Pancreas (tissue), 10 donors: Measurements from ENCODE around the gene BMF. TPM values are rescaled to one million over a fixed set of nuclear protein-coding genes. Genes with fewer than 3 reads are reported as not detected.
A peak's percentile ranks its signal among the peaks of the same experiment; 100 is the strongest.

ENCODE experiments used
- ATAC-seq, 4 donors: fragments of 200-7000 bp; cut with Tn5 transposase; one replicate each; pipeline versions ENCODE4 v1.8.0 to v1.9.1; 2020; ENCODE audit warnings: mild to moderate bottlenecking in 4 of 4, moderate library complexity in 4 of 4
- DNase-seq, 6 donors: peaks; one replicate each; pipeline ENCODE4 v3.0.0-alpha.2; 2020
- FAIRE-seq: peaks from 2 replicates; lab custom pipeline; 2012; peaks lifted over from hg19 to GRCh38; lab: Jason Lieb, UNC
- H3K27ac ChIP-seq, 4 donors: fragments of 200-600 bp; sonication (generic); 1 replicate in 3 of 4; 2 replicates in 1 of 4; pipeline versions ENCODE4 v1.5.0 to v1.8.0; 2020
- H3K27me3 ChIP-seq, 4 donors: fragments of 200-600 bp; one replicate each; pipeline ENCODE4 v1.8.0; 2021
- H3K36me3 ChIP-seq, 3 donors: fragments of 200-600 bp; sonication (generic) in 1 of 3; one replicate each; pipeline versions ENCODE4 v1.5.0 to v1.8.0; 2020 to 2021
- H3K4me1 ChIP-seq, 3 donors: fragments of 200-600 bp; one replicate each; pipeline ENCODE4 v1.8.0; 2021
- H3K4me3 ChIP-seq, 4 donors: fragments of 200-600 bp; sonication (generic) in 2 of 4; one replicate each; pipeline versions ENCODE4 v1.5.0 to v1.8.0; 2020 to 2021
- H3K9me3 ChIP-seq, 4 donors: fragments of 200-600 bp; one replicate each; pipeline ENCODE4 v1.8.0; 2021
- WGBS, 2 donors: extraction: QIAGEN DNeasy Blood & Tissue Kit; methylation state at CpG; one replicate each; pipeline ENCODE4 v1.1.7; 2013; 5-methylcytosine and 5-hydroxymethylcytosine counted together
- intact Hi-C, 3 donors: fragments of 100-400 bp; cut with DNase I; formaldehyde crosslinking; loops; one replicate each; pipeline versions ENCODE4 v1.11.1 to v1.14.2; 2022
- polyA plus RNA-seq, 2 donors: library from polyadenylated mRNA; stranded (reverse); fragments of 200-250 nt; gene quantifications; one replicate each; pipeline ENCODE4 v1.2.3, GENCODE V29; 2013
- total RNA-seq, 6 donors: library from RNA; stranded (reverse); fragmentation: NEBNext Ultra II Directional in 4 of 6; extraction: Animal tissue kit (Norgen Biotek cat#: 25700) in 4 of 6; gene quantifications; one replicate each; pipeline versions ENCODE4 v1.2.1 to v1.2.4, GENCODE V29; 2021 to 2023
- TF ChIP-seq, protein P1 (sequence below), 4 donors: fragments of 200-600 bp; sonication (generic) in 3 of 4; IDR thresholded peaks; one replicate each; pipeline versions ENCODE4 v1.5.0 to v1.8.0; 2021; ENCODE audit warnings: antibody characterized with exemption in 4 of 4
- donor health status: healthy with polysubstance abuse.
- donor health status: DM: no; HTN: no; CAD: no; lungs with moderate emphysema.
- donor health status: DM: no; HTN: no; CAD: no.
- donor health status: control.
- donor health status: control.
- donor health status: Bipolar disorder and iron deficiency.
- donor health status: DM: yes; HTN: yes; CAD: no.
- donor health status: DM: no; HTN: no; CAD: no.
- donor health status: DM: no; HTN: no; CAD: no.
- donor health status: DM: yes; HTN: yes; CAD: no.

Gene BMF
- total and polyA plus RNA-seq, 8 donors: 4.1 to 25.9 (median 6.1) TPM

DNA sequence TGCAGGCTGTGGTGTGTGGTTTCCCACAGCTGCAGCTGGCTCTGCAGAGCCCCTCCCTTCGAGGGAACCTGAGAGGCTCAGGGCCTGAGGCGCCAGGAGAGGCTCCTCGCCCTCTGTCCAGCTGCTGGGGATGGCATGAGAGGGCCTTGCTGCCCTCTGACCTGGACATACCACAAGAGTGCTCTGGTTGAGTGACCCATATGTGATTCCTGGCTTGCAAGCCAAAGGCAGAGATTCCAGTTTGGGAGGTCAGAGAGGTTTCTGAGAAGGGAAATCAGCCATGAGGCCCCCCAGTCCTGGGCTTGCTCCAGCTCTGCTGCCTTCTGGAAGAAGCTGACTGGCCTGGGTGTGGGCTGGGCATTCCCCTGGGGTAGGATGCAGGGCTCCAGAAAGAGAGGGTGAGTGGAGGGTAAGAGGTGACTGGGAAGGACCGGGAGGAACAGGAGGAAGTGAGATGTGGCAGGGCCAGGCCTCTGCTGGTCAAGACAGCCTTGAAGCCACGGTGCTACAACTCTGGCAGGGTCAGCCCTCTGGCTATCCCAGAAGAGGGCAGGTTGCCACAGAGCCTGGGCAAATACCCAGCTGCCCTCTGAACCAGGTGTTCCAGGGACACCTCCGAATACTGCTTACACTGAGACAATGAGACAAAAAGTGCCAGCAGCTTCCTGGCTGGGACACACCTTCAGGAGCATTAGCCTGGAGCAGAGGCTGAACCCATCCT lies 53.7 kb downstream of the BMF start:
- H3K4me1 ChIP-seq: peaks cover 16 to 28% (median 25%) of the 10 kb centered on the region in 3 donors
- no peak overlapping the region for H3K4me3 ChIP-seq
- peak overlapping the region; percentile 32 to 77 (median 60) for H3K27ac ChIP-seq
- TF ChIP-seq, protein P1, sequence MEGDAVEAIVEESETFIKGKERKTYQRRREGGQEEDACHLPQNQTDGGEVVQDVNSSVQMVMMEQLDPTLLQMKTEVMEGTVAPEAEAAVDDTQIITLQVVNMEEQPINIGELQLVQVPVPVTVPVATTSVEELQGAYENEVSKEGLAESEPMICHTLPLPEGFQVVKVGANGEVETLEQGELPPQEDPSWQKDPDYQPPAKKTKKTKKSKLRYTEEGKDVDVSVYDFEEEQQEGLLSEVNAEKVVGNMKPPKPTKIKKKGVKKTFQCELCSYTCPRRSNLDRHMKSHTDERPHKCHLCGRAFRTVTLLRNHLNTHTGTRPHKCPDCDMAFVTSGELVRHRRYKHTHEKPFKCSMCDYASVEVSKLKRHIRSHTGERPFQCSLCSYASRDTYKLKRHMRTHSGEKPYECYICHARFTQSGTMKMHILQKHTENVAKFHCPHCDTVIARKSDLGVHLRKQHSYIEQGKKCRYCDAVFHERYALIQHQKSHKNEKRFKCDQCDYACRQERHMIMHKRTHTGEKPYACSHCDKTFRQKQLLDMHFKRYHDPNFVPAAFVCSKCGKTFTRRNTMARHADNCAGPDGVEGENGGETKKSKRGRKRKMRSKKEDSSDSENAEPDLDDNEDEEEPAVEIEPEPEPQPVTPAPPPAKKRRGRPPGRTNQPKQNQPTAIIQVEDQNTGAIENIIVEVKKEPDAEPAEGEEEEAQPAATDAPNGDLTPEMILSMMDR (IDR thresholded peaks at IDR 0.05): no peak
- FAIRE-seq (no peak), DNase-seq (peak; percentile 76 to 91 (median 82)), ATAC-seq (peak; percentile 74 to 84 (median 83))
- 25 to 27% methylated on average over 6 of the region's 6 CpGs for WGBS, 2 donors
- no peaks in the 10 kb centered on the region for H3K9me3 ChIP-seq
- no peaks in the 10 kb centered on the region for H3K36me3 ChIP-seq
- intact Hi-C loops: no loop called here
- H3K27me3 ChIP-seq: no peaks in the 10 kb centered on the region

DNA sequence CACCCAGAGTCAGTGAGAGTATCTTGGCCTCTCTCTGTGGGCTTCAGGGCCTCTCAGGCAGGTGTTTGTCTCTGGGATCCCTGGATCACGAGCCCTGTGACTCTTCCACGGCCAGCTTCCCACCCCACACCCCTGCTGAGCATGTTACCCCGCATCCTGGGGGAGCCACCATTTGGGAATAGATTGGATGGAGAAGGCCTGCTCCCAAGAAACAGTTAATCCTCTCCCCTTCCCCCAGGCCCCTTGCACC lies 54.1 kb downstream of the BMF start:
- intact Hi-C loops: no loop called here
- Histone ChIP-seq H3K9me3 (no peaks in the 10 kb centered on the region), H3K27ac (peak overlapping the region in 2 of 4 donors; percentile 63 to 77), H3K4me1 (peaks cover 16 to 28% (median 25%) of the 10 kb centered on the region in 3 donors), H3K27me3 (no peaks in the 10 kb centered on the region), H3K36me3 (no peaks in the 10 kb centered on the region), H3K4me3 (no peak overlapping the region)
- TF ChIP-seq, protein P1 (IDR thresholded peaks at IDR 0.05): no peak
- no peak for FAIRE-seq
- peak in 2 of 6 donors; percentile 16 to 65 for DNase-seq
- 85% methylated on average over 3 of the region's 3 CpGs for WGBS, 2 donors
- ATAC-seq: no peak

DNA sequence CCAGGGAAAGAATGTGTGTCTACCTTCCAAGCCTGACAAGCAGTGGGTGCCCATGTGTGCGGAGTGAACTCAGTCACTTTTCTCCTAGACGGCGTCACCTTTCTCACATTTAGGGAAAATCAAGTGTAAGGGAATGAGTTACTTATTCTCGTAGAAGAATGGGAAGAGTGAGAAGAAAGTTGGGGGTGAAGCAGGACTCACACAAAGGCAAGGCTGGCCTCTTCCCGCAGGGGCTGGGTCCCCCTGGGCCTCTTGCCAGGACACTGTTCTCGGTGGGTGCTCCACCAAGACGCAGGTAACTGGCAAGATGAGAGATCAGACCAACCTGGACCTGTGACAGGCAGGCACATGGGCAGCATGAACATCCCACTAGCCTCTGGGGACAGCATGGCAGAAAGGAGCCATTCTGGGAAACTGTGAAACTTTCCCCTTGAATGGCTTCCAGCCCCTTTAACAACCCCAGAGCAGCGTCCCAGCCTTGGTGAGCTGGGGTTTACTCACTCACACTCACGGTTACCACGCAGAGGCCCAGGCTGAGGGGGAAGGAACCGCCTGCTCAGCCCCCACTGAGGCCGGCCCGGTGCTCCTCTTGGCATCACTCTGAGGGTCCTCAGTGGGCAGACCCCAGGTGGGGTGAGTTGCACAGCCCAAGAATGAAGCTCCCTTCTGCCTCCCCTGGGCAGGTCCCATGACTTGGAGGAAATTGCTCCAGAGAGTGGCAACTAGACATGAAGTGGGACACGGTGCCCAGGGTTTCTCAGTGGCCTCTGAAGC lies 54.7 kb downstream of the BMF start:
- FAIRE-seq: no peak
- intact Hi-C loops: no loop called here
- H3K27ac ChIP-seq: peak overlapping the region in 1 of 4 donors; percentile 77

DNA sequence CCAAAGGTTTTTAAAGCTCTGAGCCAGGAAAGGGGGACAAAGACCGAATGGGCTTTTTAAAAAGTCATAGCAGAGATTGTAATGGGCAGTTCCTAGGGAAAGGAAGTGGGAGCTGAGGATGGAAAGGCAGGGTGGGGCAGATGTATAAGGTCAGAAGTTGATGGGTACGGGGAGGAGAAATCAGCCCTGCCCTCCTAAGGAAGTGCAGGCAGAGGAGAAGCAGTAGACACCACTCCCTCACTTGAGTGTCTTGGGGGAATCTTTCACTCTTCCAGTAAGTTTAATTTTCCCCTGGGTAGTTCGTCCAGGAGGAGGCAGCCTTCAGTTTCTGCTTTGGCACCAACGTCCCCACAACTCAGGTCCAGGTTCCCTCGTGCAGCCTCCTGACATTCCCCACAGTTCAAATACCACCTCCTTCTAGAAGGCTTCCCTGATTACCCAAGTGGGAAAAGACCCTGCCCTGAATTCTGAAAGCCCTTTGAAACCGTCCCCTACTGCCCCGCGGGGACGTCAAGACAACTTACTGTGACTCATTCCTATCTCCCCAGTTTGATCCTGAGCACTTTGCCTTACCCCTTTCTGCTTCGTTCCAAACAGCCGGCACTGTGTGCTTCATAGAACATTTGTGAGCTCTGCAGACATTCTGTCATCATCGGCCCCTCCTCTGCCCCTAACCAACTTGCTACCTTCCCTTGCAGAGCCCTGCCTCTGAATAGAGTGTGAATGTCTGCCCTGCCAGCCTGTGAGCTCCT lies 55.4 kb downstream of the BMF start:
- H3K9me3 ChIP-seq: no peaks in the 10 kb centered on the region
- intact Hi-C loops: no loop called here
- WGBS, 2 donors: 76 to 78% methylated on average over 12 of the region's 12 CpGs
- no peak for ATAC-seq
- no peak overlapping the region for H3K27ac ChIP-seq
- H3K4me3 ChIP-seq: no peak overlapping the region
- H3K27me3 ChIP-seq: no peaks in the 10 kb centered on the region
- no peaks in the 10 kb centered on the region for H3K36me3 ChIP-seq
- DNase-seq: peak in 2 of 6 donors; percentile 11 to 42
- peaks cover 16 to 30% (median 25%) of the 10 kb centered on the region in 3 donors for H3K4me1 ChIP-seq
- FAIRE-seq: no peak
- TF ChIP-seq, protein P1 (IDR thresholded peaks at IDR 0.05): no peak

More for the DNA sequence above, 54.7 kb downstream of the BMF start:
- Histone ChIP-seq H3K9me3 (no peaks in the 10 kb centered on the region), H3K27me3 (no peaks in the 10 kb centered on the region), H3K4me3 (no peak overlapping the region), H3K4me1 (peaks cover 16 to 28% (median 25%) of the 10 kb centered on the region in 3 donors), H3K36me3 (no peaks in the 10 kb centered on the region)
- no peak for ATAC-seq
- TF ChIP-seq, protein P1 (IDR thresholded peaks at IDR 0.05): no peak
- 85 to 89% methylated on average over 14 of the region's 14 CpGs for WGBS, 2 donors
- DNase-seq: peak in 2 of 6 donors; percentile 27 to 57
